ENCODE data around the gene NBPF4. TPM values are rescaled to one million over a fixed set of nuclear protein-coding genes. Genes with fewer than 3 reads are reported as not detected.

NBPF4 gene
- total and polyA plus RNA-seq, 11 donors: not detected

DNA sequence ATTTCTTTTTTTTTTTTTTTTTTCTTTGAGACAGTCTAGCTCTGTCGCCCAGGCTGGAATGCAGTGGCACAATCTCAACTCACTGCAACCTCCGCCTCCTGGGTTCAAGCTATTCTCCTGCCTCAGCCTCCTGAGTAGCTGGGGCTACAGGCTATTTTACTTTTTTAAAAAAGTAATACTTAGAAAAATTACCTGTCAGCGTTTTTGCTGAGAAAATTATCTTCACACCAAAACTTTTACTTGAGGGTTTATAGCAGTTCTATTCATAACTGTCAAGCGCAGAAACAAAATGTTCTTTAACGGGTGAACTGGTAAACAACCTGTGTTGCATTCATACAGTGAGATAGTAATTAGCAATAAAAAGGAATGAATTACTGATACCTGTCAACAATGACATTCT, 42.2 kb downstream of the NBPF4 start:
- peaks cover 0 to 34% (median 19%) of the 10 kb centered on the region in 12 donors for H3K4me1 ChIP-seq
- peaks cover 0 to 14% (median 0%) of the 10 kb centered on the region in 12 donors for H3K9me3 ChIP-seq
- H3K4me3 ChIP-seq: no peak overlapping the region
- DNase-seq: no peak
- TF ChIP-seq POLR2A (IDR thresholded peaks at IDR 0.05): no peak
- TF ChIP-seq, protein P1, sequence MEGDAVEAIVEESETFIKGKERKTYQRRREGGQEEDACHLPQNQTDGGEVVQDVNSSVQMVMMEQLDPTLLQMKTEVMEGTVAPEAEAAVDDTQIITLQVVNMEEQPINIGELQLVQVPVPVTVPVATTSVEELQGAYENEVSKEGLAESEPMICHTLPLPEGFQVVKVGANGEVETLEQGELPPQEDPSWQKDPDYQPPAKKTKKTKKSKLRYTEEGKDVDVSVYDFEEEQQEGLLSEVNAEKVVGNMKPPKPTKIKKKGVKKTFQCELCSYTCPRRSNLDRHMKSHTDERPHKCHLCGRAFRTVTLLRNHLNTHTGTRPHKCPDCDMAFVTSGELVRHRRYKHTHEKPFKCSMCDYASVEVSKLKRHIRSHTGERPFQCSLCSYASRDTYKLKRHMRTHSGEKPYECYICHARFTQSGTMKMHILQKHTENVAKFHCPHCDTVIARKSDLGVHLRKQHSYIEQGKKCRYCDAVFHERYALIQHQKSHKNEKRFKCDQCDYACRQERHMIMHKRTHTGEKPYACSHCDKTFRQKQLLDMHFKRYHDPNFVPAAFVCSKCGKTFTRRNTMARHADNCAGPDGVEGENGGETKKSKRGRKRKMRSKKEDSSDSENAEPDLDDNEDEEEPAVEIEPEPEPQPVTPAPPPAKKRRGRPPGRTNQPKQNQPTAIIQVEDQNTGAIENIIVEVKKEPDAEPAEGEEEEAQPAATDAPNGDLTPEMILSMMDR (IDR thresholded peaks at IDR 0.05): no peak
- peaks cover 0 to 8% (median under 1%) of the 10 kb centered on the region in 9 donors for H3K36me3 ChIP-seq
- ATAC-seq: no peak
- intact Hi-C loops (cut with DNase I): loop anchor here in 1 of 10 donors (5.0 kb wide), 1 partner anchor 491 kb away; the partner anchor contains the start of gene PRPF38B
- 86 to 91% (median 88%) methylated on average over 5 of the region's 5 CpGs for WGBS, 4 donors
- no peak overlapping the region for H3K27ac ChIP-seq
- no peaks in the 10 kb centered on the region for H3K27me3 ChIP-seq

DNA sequence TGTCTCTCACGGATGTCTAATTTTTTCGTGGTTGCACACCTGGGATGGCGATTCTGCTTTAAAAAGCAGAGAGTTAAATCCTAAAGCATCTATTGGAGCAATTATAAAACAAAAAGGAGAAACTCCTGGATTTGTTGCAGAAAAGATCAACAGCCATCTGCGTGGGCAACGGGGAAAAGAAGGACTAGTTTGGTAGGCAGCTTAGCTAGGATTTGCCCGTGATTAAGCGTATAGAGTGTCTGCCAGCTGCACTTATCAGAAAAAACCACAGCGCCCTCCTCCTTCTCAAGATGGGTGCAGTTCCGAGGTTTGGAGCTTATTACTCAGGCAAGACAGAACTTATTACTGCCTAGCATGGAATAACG, 43.2 kb downstream of the NBPF4 start:
- WGBS, 4 donors: 2 to 3% (median 3%) methylated on average over 10 of the region's 10 CpGs
- ATAC-seq (peak; percentile 37 to 56 (median 51)), DNase-seq (peak in 3 of 5 donors; percentile 24 to 43 (median 33))
- TF ChIP-seq, protein P1 (IDR thresholded peaks at IDR 0.05): peak in 4 of 12 donors; percentile 5 to 44 (median 32)
- no peak for TF ChIP-seq POLR2A (IDR thresholded peaks at IDR 0.05)
- intact Hi-C loops (cut with DNase I): loop anchor here in 1 of 10 donors (5.0 kb wide), 1 partner anchor 492 kb away; the partner anchor contains the start of gene PRPF38B
- Histone ChIP-seq H3K4me3 (peak overlapping the region; percentile 77 to 98 (median 92)), H3K9me3 (peaks cover 0 to 14% (median 0%) of the 10 kb centered on the region in 12 donors), H3K27me3 (no peaks in the 10 kb centered on the region), H3K36me3 (peaks cover 0 to 15% (median 6%) of the 10 kb centered on the region in 9 donors), H3K27ac (peak overlapping the region; percentile 94 to 99 (median 96)), H3K4me1 (peaks cover 0 to 35% (median 20%) of the 10 kb centered on the region in 12 donors)

DNA sequence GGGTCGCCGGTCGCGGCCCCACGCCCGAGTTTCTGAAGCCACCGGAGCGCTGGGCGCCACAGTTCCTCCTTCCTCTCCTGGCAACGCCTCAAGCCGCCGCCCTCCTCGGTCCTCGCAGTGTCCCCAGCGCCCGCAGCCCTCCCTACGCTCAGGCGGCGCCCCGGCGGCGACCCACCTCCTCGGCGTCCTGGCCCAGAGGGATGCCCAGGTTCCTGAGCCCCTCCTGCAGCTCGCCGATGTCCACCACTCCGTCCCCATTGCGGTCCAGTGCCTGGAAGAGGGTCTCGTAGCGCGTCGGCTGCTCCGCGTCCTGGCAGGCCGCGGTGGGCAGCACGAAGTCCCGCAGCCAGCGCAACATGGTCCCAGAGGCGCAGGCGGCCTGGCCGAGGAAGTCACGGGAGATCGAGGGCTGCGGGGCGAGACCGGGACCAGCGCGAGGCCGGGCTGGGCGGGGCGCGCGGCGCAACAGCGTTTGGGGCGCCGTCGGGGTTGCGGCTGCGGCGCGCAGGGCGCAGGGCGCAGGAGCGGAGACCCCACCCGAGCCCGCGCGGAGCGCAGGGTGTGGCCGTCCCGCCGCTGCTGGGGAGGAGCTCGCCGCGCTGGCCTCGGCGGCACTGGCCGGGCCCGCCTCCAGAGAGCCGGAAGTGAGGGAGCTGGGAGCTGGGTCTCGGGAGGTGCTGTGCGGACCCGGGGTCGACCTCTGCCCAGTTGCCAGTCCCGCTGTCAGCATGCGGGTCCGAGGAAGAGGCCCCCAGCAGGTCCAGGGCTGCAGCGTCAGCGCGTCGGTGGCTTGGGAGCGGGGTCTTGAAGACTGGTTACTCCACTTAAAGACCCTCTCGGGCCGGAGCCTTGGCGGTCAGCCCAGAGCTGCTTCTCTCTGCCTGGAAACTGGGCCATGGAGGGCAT, 43.8 kb downstream of the NBPF4 start, which contains the start of gene SLC25A24:
Gene SLC25A24, minus strand, starts transcription at position 563 of the 906 bp plus-strand sequence. Its CDS starts 205 bp downstream, at position 358.
- intact Hi-C loops (cut with DNase I): loop anchor here in 1 of 10 donors (5.0 kb wide), 1 partner anchor 492 kb away; the partner anchor contains the start of gene PRPF38B
- peaks cover 0 to 14% (median 0%) of the 10 kb centered on the region in 12 donors for H3K9me3 ChIP-seq

More for the DNA sequence above, 43.8 kb downstream of the NBPF4 start, which contains the start of gene SLC25A24:
- peak within 1 kb of the TSS; percentile 77 to 98 (median 92) for H3K4me3 ChIP-seq
- peaks cover 0 to 39% (median 20%) of the 10 kb centered on the region in 12 donors for H3K4me1 ChIP-seq
- peaks cover 0 to 21% (median 12%) of the 10 kb centered on the region in 9 donors for H3K36me3 ChIP-seq
- TF ChIP-seq, protein P1 (IDR thresholded peaks at IDR 0.05): no peak
- TF ChIP-seq POLR2A (IDR thresholded peaks at IDR 0.05): peak in 1 of 2 donors; percentile 51
- peak; percentile 89 to 99 (median 98) for ATAC-seq
- 0% methylated on average over 64 to 97 of the region's 97 CpGs for WGBS, 4 donors
- DNase-seq: peak; percentile 88 to 94 (median 89)
- no peaks in the 10 kb centered on the region for H3K27me3 ChIP-seq
- peak within 1 kb of the TSS; percentile 94 to 99 (median 96) for H3K27ac ChIP-seq
